Keratinocyte (primary cell): ENCODE measurements around the gene TAGLN2. TPM values are rescaled to one million over a fixed set of nuclear protein-coding genes. Genes with fewer than 3 reads are reported as not detected.

Experiments used
- DNase-seq: peaks from one replicate; pipeline ENCODE4 v3.0.0-alpha.2; 2011; ENCODE audit warnings: low read depth, missing footprints, low spot score
- FAIRE-seq: peaks from 2 replicates; lab custom pipeline; 2011; peaks lifted over from hg19 to GRCh38; lab: Jason Lieb, UNC
- H2AFZ ChIP-seq: 2 replicates; pipeline ENCODE4 v1.6.0; 2012; ENCODE audit warnings: low read length, control low read depth, inconsistent platforms; ENCODE audit not compliant: control insufficient read depth
- H3K27ac ChIP-seq: 2 replicates; pipeline ENCODE4 v1.5.1; 2011; ENCODE audit warnings: low read length; ENCODE audit not compliant: control insufficient read depth, insufficient read depth
- H3K27me3 ChIP-seq: 3 replicates; pipeline ENCODE4 v1.6.0; 2011; ENCODE audit warnings: low read length; ENCODE audit not compliant: control insufficient read depth, insufficient read depth; ENCODE audit errors: extremely low read depth
- H3K36me3 ChIP-seq, 2 experiments: 2 replicates in 1 of 2; 3 replicates in 1 of 2; pipeline ENCODE4 v1.5.1; 2011; ENCODE audit warnings: low read length in 2 of 2, mild to moderate bottlenecking in 1 of 2; ENCODE audit not compliant: control insufficient read depth in 2 of 2, insufficient read depth in 2 of 2; ENCODE audit errors: extremely low read depth in 1 of 2
- H3K4me1 ChIP-seq: 3 replicates; pipeline ENCODE4 v1.5.1; 2011; ENCODE audit warnings: low read length; ENCODE audit not compliant: control insufficient read depth, insufficient read depth; ENCODE audit errors: extremely low read depth
- H3K4me2 ChIP-seq: 3 replicates; pipeline ENCODE4 v1.6.0; 2011; ENCODE audit warnings: low read depth, low read length; ENCODE audit not compliant: control insufficient read depth, insufficient read depth; ENCODE audit errors: extremely low read depth
- H3K4me3 ChIP-seq, 3 experiments: fragments of 200-600 bp in 1 of 3; sonication (generic) in 1 of 3; 2 replicates in 2 of 3; 3 replicates in 1 of 3; pipeline ENCODE4 v1.5.1; 2011 to 2016; ENCODE audit warnings: low read length in 3 of 3, mild to moderate bottlenecking in 3 of 3, control low read depth in 2 of 3, inconsistent platforms in 1 of 3, low read depth in 1 of 3, mixed read lengths in 1 of 3, mixed run types in 1 of 3, moderate library complexity in 1 of 3; ENCODE audit not compliant: control insufficient read depth in 2 of 3, insufficient read depth in 2 of 3; ENCODE audit errors: extremely low read depth in 1 of 3
- H3K79me2 ChIP-seq: 2 replicates; pipeline ENCODE4 v1.6.0; 2012; ENCODE audit warnings: low read length; ENCODE audit not compliant: control insufficient read depth, insufficient read depth
- H3K9ac ChIP-seq: 3 replicates; pipeline ENCODE4 v1.6.0; 2011; ENCODE audit warnings: low read length; ENCODE audit not compliant: control insufficient read depth, insufficient read depth; ENCODE audit errors: extremely low read depth
- H3K9me1 ChIP-seq: 3 replicates; pipeline ENCODE4 v1.6.0; 2011; ENCODE audit warnings: low read length; ENCODE audit not compliant: control insufficient read depth, insufficient read depth; ENCODE audit errors: extremely low read depth
- H3K9me3 ChIP-seq: 2 replicates; pipeline ENCODE4 v1.5.1; 2012; ENCODE audit warnings: low read depth, low read length; ENCODE audit not compliant: control insufficient read depth
- H4K20me1 ChIP-seq: 3 replicates; pipeline ENCODE4 v1.6.0; 2011; ENCODE audit warnings: low read length; ENCODE audit not compliant: control insufficient read depth, insufficient read depth; ENCODE audit errors: extremely low read depth
- EZH2 ChIP-seq: IDR thresholded peaks from one replicate; pipeline ENCODE4 v1.6.1; 2012; ENCODE audit warnings: inconsistent platforms, mild to moderate bottlenecking, low read length, moderate library complexity
- dilution Hi-C: fragments of 300-500 bp; cut with MboI; formaldehyde crosslinking; loops from one replicate; pipeline ENCODE4 v1.7.0; 2020; ENCODE audit warnings: low sequenced_read_pairs; ENCODE audit not compliant: extremely low pct_ligation_motif_present
- polyA plus RNA-seq, 5 experiments: library from polyadenylated mRNA; depleted of rRNA in 3 of 5; stranded (reverse) in 3 of 5; stranded (forward) in 1 of 5; unstranded in 1 of 5; fragments of >200 nt; gene quantifications; 1 replicate in 1 of 5; 2 replicates in 3 of 5; 3 replicates in 1 of 5; pipeline versions ENCODE4 v1.2.1 to v1.2.3, GENCODE V29; 2011 to 2012; ENCODE audit warnings: missing spikeins in 2 of 5, low read depth in 1 of 5, low replicate concordance in 1 of 5
- TF ChIP-seq, protein P1 (sequence below), 3 experiments: IDR thresholded peaks in 1 of 3; conservative IDR thresholded peaks in 1 of 3; optimal IDR thresholded peaks in 1 of 3; 2 replicates in 2 of 3; 3 replicates in 1 of 3; pipeline versions ENCODE3 to v1.5.1; 2011; ENCODE audit warnings: low read length in 3 of 3, mild to moderate bottlenecking in 3 of 3, moderate library complexity in 2 of 3, control low read depth in 1 of 3, inconsistent platforms in 1 of 3; ENCODE audit not compliant: insufficient read depth in 2 of 3; ENCODE audit errors: extremely low read depth in 1 of 3

TAGLN2 gene
- polyA plus RNA-seq, 1 donor (not counting 4 experiments of a cell fraction or from before 2014, with no cell fraction given): 709 TPM

DNA sequence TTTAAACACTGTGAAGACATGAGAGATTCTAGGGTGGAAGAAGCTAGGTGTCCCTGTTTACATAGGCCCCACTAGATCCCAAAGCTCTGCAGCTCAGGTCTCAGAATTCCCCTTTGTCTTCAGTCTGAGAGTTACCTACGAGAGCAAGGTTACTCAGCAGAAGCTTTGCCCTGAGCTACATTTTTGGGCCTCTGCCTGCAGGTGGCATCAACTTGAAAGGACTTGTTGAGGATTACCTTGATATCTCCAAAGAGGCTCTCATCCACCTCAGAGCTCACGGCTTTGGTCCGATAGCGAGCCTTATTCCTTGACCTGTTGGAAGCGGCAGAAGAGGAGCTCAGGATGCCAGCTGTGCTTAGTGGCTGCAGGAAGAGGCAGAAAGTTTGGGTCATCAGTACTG, 32.4 kb downstream of the TAGLN2 start:
- no peaks in the 10 kb centered on the region for H3K36me3 ChIP-seq
- no peaks in the 10 kb centered on the region for H3K9me3 ChIP-seq
- dilution Hi-C loops: no loop called here
- H3K9me1 ChIP-seq: no peaks in the 10 kb centered on the region
- H2AFZ ChIP-seq: no peak overlapping the region
- FAIRE-seq (peak; percentile 81), DNase-seq (no peak)
- H3K9ac ChIP-seq: no peak overlapping the region
- no peaks in the 10 kb centered on the region for H3K27me3 ChIP-seq
- H3K27ac ChIP-seq: no peak overlapping the region
- TF ChIP-seq EZH2: no peak
- TF ChIP-seq, protein P1, sequence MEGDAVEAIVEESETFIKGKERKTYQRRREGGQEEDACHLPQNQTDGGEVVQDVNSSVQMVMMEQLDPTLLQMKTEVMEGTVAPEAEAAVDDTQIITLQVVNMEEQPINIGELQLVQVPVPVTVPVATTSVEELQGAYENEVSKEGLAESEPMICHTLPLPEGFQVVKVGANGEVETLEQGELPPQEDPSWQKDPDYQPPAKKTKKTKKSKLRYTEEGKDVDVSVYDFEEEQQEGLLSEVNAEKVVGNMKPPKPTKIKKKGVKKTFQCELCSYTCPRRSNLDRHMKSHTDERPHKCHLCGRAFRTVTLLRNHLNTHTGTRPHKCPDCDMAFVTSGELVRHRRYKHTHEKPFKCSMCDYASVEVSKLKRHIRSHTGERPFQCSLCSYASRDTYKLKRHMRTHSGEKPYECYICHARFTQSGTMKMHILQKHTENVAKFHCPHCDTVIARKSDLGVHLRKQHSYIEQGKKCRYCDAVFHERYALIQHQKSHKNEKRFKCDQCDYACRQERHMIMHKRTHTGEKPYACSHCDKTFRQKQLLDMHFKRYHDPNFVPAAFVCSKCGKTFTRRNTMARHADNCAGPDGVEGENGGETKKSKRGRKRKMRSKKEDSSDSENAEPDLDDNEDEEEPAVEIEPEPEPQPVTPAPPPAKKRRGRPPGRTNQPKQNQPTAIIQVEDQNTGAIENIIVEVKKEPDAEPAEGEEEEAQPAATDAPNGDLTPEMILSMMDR (optimal IDR thresholded peaks at IDR 0.05 in 1 of 3, IDR thresholded peaks at IDR 0.05 in 1 of 3, conservative IDR thresholded peaks at IDR 0.05 in 1 of 3; ENCODE audit: extremely low read depth in 1 of 3, insufficient read depth in 2 of 3, low read length in 3 of 3): peak; percentile 47 to 69 (median 55)
- no peak overlapping the region for H3K4me3 ChIP-seq
- H3K79me2 ChIP-seq: no peaks in the 10 kb centered on the region
- peaks cover 19% of the 10 kb centered on the region for H3K4me1 ChIP-seq
- no peaks in the 10 kb centered on the region for H4K20me1 ChIP-seq
- no peak overlapping the region for H3K4me2 ChIP-seq

DNA sequence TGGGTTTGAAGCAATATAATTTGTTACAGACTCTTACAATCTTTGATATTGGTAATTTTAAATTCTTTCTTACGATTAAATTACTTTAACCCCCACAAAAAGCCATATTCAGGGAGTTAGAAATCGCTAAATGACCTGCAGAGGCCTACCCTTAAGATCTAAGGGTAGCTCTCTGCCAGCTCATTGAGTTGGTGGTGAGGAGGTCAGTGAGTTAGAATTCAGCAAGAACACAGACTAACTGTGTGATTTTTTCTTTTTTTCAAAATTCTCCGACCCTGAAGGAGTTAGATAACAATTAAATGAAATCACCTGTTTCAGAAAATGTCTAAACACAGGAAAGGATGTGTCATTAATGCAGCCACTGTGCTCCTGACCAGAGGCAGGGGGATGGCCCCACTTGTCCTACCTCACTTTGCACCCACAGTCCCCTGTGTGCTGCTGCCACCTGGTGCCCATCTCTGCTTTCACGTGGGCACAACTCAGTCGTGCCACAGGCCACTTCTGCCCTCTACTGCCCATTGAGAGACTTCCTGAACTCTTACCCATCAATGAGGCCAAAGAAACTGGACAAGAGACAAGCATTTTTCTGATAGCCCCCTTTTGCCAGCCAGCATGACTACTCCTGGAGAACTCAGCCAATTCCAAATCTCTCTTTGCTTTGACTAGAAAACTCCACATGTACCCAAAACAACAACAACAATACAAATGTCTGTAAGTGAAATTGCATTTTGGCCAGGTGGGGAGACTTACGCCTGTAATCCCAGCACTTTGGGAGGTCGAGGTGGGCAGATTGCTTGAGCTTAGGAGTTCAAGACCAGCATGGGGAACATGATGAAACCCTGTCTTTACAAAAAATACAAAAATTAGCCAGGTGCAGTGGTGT, 33.8 kb downstream of the TAGLN2 start:
- H3K4me2 ChIP-seq: no peak overlapping the region

More for the DNA sequence above, 33.8 kb downstream of the TAGLN2 start:
- no peaks in the 10 kb centered on the region for H3K79me2 ChIP-seq
- H3K9ac ChIP-seq: no peak overlapping the region
- no peaks in the 10 kb centered on the region for H4K20me1 ChIP-seq
- H2AFZ ChIP-seq: no peak overlapping the region
- FAIRE-seq (peak; percentile 82), DNase-seq (no peak)
- TF ChIP-seq, protein P1 (optimal IDR thresholded peaks at IDR 0.05 in 1 of 3, IDR thresholded peaks at IDR 0.05 in 1 of 3, conservative IDR thresholded peaks at IDR 0.05 in 1 of 3; ENCODE audit: extremely low read depth in 1 of 3, insufficient read depth in 2 of 3, low read length in 3 of 3): peak; percentile 99 to 100 (median 100)
- TF ChIP-seq EZH2: no peak
- no peaks in the 10 kb centered on the region for H3K27me3 ChIP-seq
- peaks cover 19% of the 10 kb centered on the region for H3K4me1 ChIP-seq
- H3K9me3 ChIP-seq: no peaks in the 10 kb centered on the region
- no peak overlapping the region for H3K27ac ChIP-seq
- dilution Hi-C loops: no loop called here
- no peak overlapping the region for H3K4me3 ChIP-seq
- no peaks in the 10 kb centered on the region for H3K36me3 ChIP-seq
- no peaks in the 10 kb centered on the region for H3K9me1 ChIP-seq
